GM21528 (cell line): ENCODE data around the gene PHAX.
"Not testable (repeated sequence)": the region's sequence is repeated elsewhere in the genome, so short reads cannot be mapped to it uniquely, and the experiment has no call there.

Experiments used
- ATAC-seq: cut with Tn5 transposase; IDR thresholded peaks from one replicate; pipeline ENCODE4 v1.9.1; 2021; ENCODE audit warnings: mild to moderate bottlenecking, moderate library complexity; ENCODE audit not compliant: unreplicated experiment, low FRiP score

The PHAX gene

DNA sequence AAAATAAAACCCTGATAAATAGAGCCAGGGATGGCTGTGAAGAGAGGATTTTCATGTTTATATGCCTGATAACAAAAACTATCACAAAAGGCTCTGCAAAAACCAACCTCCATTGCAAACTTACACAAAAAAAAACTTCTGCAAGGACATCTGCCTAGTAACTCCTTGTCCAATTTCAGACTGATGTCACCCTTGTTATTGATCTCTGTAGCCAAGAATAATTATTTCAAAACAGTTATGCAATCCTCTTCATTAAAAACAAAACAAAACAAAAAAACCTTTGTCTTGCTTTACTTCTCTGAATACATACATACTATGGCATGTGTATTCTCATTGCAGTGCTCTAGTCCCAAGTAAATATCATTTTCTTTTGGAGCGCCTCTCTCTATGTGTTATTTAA, 49.7 kb downstream of the PHAX start:
- ATAC-seq, result no peak

DNA sequence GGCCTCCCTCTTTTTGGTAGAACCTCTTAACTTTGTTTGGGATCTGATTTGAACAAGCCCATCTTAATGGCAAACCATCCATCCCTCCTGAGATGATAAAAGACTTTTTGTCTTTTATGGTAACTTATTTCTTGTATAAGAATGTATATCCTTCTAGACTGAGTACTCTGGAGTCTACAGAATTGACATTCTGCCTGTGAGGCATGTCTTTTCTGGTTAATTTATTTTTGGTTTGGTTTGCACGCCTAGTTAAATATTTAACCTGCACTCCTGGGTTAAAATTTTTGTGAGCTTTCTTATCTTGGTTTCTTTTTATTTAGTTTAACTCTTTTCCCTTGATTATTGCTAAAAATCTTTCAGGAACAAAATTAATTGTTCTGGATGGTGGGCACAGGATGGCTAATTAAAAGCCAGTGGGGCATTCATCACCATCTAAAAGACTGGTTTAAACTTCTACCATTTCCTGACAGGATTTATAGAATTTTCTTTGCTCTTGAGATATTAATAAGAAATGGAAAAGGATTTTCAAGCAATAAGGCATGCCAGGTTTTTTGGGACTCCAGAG, 50.3 kb downstream of the PHAX start:
- ATAC-seq, result no peak

DNA sequence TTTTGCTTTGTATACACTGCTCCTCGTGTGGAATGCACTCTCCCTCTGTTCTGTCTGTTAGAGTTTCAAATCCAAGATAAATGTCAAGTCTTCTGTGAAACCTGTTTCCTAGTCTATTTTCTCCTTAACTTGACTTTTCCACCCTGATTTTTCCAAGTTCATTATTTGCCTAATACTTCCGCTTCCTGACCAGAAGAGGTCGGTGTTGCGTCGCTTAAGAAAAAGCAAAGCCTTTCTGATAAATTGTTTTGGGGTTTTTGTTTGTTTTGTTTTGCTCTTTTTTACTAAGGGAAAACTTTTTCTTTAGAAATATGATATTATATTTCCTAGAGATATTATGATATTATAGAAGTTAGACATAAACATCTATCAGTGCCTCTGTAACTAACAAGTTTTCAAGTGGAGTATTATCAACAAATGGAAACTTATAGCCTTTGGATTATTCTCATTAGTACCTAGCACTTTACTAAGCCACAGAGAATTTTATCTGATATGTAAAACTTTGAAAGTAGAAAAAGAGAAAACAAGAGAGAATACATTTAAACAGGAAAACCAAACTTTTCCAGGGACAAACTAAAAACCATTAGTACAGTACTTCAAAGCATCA, 55.8 kb downstream of the PHAX start:
- no peak for ATAC-seq

DNA sequence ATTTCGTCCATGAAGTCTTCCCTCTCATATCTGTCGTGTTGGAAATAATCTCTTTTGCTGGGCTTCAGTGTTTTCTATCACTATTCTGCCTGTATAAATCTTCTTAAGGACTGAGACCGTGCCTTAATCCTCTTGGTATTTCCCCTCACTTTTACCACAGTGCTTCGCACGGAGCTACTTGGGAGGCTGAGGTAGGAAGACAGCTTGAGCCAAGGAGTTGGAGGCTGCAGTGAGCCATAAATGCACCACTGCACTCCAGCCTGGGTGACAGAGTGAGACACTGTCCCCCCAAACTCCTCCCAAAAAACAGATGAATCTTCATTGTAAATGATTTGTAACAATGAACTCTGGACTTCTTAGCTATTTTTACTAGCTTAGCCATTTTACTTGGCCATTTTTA, 57.8 kb downstream of the PHAX start:
- ATAC-seq, result no peak

DNA sequence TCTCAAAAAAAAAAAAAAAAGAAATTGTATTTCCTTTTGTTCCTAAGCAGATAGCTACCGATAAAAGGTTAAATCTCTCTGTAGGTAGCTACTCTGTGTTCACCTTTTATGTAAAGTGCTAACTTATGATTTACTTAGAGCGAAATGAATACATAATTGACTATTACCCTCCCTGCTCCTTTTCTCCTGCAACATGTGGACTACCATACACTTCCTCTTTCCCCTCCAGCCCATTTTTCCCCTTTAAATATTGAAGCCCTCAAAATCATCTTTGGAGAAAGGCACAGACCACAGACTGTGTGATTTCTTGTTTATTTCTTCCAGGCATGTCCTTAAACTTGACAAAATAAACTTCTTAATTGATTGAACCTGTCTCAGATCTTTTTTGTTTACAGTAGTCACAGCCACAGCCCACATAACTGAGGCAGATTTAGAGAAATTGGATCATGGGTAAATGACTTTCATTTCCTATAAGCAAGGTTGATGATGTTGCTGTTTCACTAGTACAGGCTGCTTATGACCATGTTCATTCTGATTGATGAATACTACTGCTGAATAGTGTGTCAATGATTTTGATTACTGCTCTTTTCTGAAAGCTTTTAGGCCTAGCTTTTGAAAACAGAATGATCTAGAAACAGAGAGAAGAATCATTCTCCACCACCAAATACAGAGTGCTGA, 59.2 kb downstream of the PHAX start:
- ATAC-seq, result no peak

DNA sequence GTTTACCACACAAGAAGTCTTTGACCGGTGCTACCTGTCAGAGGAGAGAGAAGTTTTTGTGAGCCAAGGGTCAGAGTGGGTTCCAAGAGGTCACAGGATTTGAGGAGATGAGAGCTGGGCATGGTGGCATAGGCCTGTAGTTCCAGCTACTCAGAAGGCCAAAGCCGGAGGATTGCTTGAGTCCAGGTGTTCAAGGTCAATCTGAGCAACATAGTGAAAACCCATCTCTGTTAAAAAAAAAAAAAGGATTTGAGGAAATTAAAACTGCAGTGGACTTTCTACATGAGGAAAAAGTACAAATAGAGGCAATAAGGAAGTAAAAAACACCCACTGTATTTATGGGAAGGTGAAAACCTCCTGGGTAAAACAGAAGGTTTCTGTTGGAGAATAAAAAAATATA, 63.8 kb downstream of the PHAX start:
- no peak for ATAC-seq

DNA sequence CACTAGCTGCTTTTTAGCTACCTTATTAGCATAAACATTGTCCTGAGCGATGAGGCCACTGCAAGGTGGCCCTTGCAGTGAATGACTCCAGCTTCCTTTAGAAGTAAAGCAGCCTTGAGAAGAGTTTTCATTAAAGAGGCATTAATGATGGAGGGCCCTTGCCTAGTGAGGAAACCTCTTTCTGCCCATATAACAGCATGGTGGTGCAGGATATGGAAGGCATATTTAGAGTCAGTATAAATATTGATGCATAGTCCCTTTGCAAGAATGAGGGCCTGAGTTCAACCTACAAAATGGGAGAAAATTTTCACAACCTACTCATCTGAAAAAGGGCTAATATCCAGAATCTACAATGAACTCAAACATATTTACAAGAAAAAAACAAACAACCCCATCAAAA, 69.4 kb downstream of the PHAX start:
- ATAC-seq, result not testable (repeated sequence)

DNA sequence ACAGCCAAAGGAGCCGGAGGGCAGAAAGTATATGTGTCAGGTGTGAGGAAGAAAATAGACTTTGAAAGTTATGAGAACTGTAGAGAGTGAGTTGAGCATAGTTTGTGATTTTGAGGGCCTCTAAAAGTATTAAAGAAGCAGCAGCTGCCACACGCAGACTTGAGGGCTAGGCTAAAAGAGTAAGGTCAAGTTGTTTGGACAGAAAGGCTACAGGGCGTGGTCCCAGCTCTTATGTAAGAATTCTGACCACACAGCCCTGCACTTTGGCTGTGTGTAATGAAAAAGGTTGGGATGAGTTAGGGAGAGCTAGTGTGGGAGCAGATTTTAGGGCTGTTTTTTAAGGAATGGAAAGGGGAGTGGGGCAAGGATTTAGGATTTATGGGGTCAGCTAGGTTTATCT, 70.9 kb downstream of the PHAX start:
- ATAC-seq, result not testable (repeated sequence)

DNA sequence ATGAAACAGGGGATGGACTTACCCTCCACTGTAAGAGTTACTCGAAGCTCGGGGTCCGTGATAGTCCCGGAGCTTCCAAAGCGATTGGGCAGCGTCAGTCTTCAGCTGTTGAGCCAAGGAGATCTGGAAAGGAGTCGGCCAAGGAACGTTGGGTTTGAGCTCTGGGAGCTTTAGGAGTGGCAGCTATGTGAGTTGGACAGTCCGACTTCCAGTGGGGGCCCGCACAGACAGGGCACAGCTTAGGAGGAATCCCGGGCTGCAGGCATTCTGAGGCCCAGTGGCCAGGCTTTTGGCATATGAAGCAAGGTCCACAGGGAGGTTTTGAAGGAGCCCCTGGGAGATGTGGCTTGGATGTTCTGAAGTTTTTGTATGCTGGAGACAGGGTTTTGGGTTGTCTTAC, 72.7 kb downstream of the PHAX start:
- ATAC-seq, result no peak

DNA sequence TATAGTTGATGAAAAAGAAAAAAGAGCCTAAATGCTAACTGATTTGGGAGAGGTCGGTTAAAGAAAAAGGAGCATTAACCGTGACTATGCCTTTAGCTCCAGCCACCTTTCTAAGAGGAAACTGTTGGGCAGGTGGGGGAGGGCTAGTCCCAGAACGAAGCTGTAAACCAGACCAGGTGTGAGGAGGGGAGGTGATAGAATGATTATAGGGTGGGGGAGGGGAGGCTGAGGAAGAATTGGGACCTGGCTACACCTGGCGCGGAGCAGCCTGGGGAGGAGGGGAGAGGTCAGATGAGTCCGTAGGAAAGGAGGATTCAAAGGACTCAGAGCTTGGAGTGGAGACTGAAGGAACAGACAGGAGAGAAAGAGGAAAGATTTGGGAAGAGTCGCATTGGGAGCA, 73.4 kb downstream of the PHAX start:
- no peak for ATAC-seq

DNA sequence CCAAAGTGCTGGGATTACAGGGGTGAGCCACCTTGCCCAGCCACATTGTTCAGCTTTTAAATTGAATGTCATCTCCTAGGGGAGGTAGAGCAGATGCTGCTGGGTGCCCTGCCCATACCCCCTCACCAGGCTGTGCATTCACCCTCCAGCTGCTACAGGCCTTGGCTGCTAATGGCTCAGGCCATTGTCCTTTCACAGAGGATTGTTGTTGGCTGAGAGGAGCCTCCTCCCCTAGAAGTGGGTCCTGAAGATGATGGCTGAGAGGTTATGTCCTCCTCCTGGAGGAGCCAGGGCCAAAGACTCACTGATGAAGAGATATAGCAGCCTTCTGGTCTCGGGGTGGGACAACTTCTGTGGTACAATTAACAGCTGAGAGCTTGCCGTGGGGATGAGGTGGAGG, 74.6 kb downstream of the PHAX start:
- ATAC-seq, result no peak

DNA sequence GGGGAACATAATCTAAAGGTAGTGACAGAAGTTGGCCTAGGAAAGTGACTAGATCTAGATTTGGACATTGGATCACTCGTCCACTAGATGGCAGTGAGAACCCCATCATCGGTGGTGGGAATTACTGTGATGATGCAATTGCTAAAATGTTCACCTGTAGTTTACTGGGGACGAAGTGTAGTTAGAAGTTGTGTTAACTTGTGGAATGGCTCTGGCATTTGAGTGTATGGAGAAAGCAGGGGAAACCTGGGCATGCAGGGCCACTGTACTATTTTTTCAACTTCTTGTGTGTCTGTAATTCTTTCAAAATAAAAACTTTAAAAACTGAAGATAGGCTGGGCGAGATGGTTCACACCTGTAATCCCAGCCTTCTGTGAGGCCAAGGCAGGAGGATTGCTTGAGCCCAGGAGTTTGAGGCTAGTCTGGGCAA, 75.5 kb downstream of the PHAX start:
- peak; percentile 72 for ATAC-seq
